SK-N-SH (cell line): Measurements from ENCODE around the gene MYLK4. TPM values are rescaled to one million over a fixed set of nuclear protein-coding genes. Genes with fewer than 3 reads are reported as not detected.

Source experiments
- CTCF ChIA-PET: fragments of 300-600, 350-600 bp; formaldehyde crosslinking; extraction: SDS; loops from one replicate; lab custom pipeline; 2021; lab: Yijun Ruan, JAX
- POLR2A ChIA-PET: fragments of 350-600 bp; sonication (Branson Sonifier 250); formaldehyde crosslinking; extraction: SDS; loops from one replicate; lab custom pipeline; 2020; ENCODE audit warnings: antibody characterized with exemption, inconsistent platforms; lab: Yijun Ruan, JAX
- DNase-seq: peaks from one replicate; pipeline ENCODE4 v3.0.0; 2012
- H2AFZ ChIP-seq: fragments of 200-600 bp; sonication (generic); 2 replicates; pipeline ENCODE4 v1.8.1; 2016; ENCODE audit warnings: antibody characterized with exemption, mild to moderate bottlenecking, low read depth
- H3F3A ChIP-seq: fragments of 200-600 bp; sonication (generic); replicated peaks from 2 replicates; pipeline ENCODE3; 2016; ENCODE audit warnings: antibody characterized with exemption, mild to moderate bottlenecking; ENCODE audit not compliant: insufficient read depth
- H3K27ac ChIP-seq, 2 experiments: fragments of 200-500 bp in 1 of 2; fragments of 200-600 bp in 1 of 2; sonication (Bioruptor generic) in 1 of 2; sonication (generic), shearing (Covaris generic) in 1 of 2; 2 replicates each; pipeline versions ENCODE4 v1.5.1 to v1.6.1; 2014 to 2016; ENCODE audit warnings: low read depth in 2 of 2, inconsistent platforms in 1 of 2, low read length in 1 of 2, mild to moderate bottlenecking in 1 of 2, mixed read lengths in 1 of 2
- H3K27me3 ChIP-seq: fragments of 200-600 bp; sonication (generic), shearing (Covaris generic); 2 replicates; pipeline ENCODE4 v1.6.1; 2016; ENCODE audit warnings: mixed run types; ENCODE audit not compliant: insufficient read depth
- H3K36me3 ChIP-seq, 2 experiments: fragments of 200-500 bp in 1 of 2; fragments of 200-600 bp in 1 of 2; sonication (Bioruptor generic) in 1 of 2; sonication (generic) in 1 of 2; replicated peaks in 1 of 2; 2 replicates each; pipeline versions ENCODE3 to v1.5.1; 2014 to 2016; ENCODE audit warnings: low read length in 1 of 2, mild to moderate bottlenecking in 1 of 2; ENCODE audit not compliant: insufficient read depth in 2 of 2, control insufficient read depth in 1 of 2
- H3K4me1 ChIP-seq, 2 experiments: fragments of 200-500 bp in 1 of 2; fragments of 200-600 bp in 1 of 2; sonication (Bioruptor generic) in 1 of 2; sonication (generic), shearing (Covaris generic) in 1 of 2; 2 replicates each; pipeline versions ENCODE4 v1.5.1 to v1.6.1; 2014 to 2016; ENCODE audit warnings: low read depth in 1 of 2, low read length in 1 of 2, mixed run types in 1 of 2; ENCODE audit not compliant: insufficient read depth in 2 of 2, control insufficient read depth in 1 of 2
- H3K4me2 ChIP-seq: fragments of 200-600 bp; sonication (generic), shearing (Covaris generic); 2 replicates; pipeline ENCODE4 v1.6.1; 2017; ENCODE audit warnings: mixed run types
- H3K4me3 ChIP-seq, 2 experiments: fragments of 200-500 bp in 1 of 2; fragments of 200-600 bp in 1 of 2; sonication (Bioruptor generic) in 1 of 2; sonication (generic), shearing (Covaris generic) in 1 of 2; 2 replicates each; pipeline versions ENCODE4 v1.5.1 to v1.8.1; 2014 to 2016; ENCODE audit warnings: low read depth in 2 of 2, inconsistent platforms in 1 of 2, low read length in 1 of 2, mild to moderate bottlenecking in 1 of 2, mixed read lengths in 1 of 2, moderate library complexity in 1 of 2
- H3K79me2 ChIP-seq: fragments of 200-600 bp; sonication (generic); 2 replicates; pipeline ENCODE4 v1.8.1; 2017; ENCODE audit warnings: mild to moderate bottlenecking; ENCODE audit not compliant: insufficient read depth
- H3K9ac ChIP-seq: fragments of 200-600 bp; sonication (generic); 2 replicates; pipeline ENCODE4 v1.6.1; 2017; ENCODE audit warnings: mixed run types
- H3K9me2 ChIP-seq: fragments of 200-600 bp; sonication (generic); 2 replicates; pipeline ENCODE4 v1.6.1; 2017; ENCODE audit warnings: mixed run types
- H3K9me3 ChIP-seq: fragments of 200-600 bp; sonication (generic); 2 replicates; pipeline ENCODE4 v1.6.1; 2017; ENCODE audit warnings: mixed run types, mild to moderate bottlenecking, moderate library complexity
- H4K20me1 ChIP-seq: fragments of 200-600 bp; sonication (generic); 2 replicates; pipeline ENCODE4 v1.6.1; 2017; ENCODE audit warnings: mild to moderate bottlenecking, mixed run types; ENCODE audit not compliant: insufficient read depth
- EP300 ChIP-seq, 2 experiments: IDR thresholded peaks; 2 replicates each; pipeline versions ENCODE4 v1.4.0 to v1.6.1; 2012; ENCODE audit warnings: borderline replicate concordance in 1 of 2, low read depth in 1 of 2, low read length in 1 of 2
- FOXJ3 ChIP-seq: sonication (generic); formaldehyde crosslinking; IDR thresholded peaks from 2 replicates; pipeline ENCODE4 v1.5.1; 2020; ENCODE audit warnings: mild to moderate bottlenecking, missing genetic modification reagents
- FOXM1 ChIP-seq: IDR thresholded peaks from 2 replicates; pipeline ENCODE4 v1.4.0; 2012; ENCODE audit warnings: low read depth, mild to moderate bottlenecking
- GABPA ChIP-seq: IDR thresholded peaks from 2 replicates; pipeline ENCODE4 v1.4.0; 2012; ENCODE audit warnings: low read depth, mild to moderate bottlenecking
- NFIC ChIP-seq: IDR thresholded peaks from 2 replicates; pipeline ENCODE4 v1.4.0; 2012; ENCODE audit warnings: borderline replicate concordance
- RXRA ChIP-seq: IDR thresholded peaks from 2 replicates; pipeline ENCODE4 v1.4.0; 2012; ENCODE audit warnings: low read depth, mild to moderate bottlenecking, borderline replicate concordance
- SMC3 ChIP-seq: IDR thresholded peaks from 2 replicates; pipeline ENCODE4 v1.6.1; 2012; ENCODE audit warnings: low read depth, low read length, improper control_type of control experiment
- TAF1 ChIP-seq: IDR thresholded peaks from 2 replicates; pipeline ENCODE4 v1.6.1; 2012; ENCODE audit warnings: low read depth, mild to moderate bottlenecking, low read length, moderate library complexity, borderline replicate concordance
- TEAD4 ChIP-seq: IDR thresholded peaks from 2 replicates; pipeline ENCODE4 v1.4.0; 2012; ENCODE audit warnings: mild to moderate bottlenecking, borderline replicate concordance; ENCODE audit not compliant: insufficient read depth
- USF1 ChIP-seq: IDR thresholded peaks from 2 replicates; pipeline ENCODE4 v1.4.0; 2012; ENCODE audit warnings: low read depth, borderline replicate concordance
- WGBS: methylation state at CpG from one replicate; pipeline ENCODE4 v1.1.6; 2017; ENCODE audit warnings: low lambda C conversion rate; 5-methylcytosine and 5-hydroxymethylcytosine counted together
- polyA plus RNA-seq, 3 experiments: library from polyadenylated mRNA; depleted of rRNA; stranded (reverse); fragments of >200 nt; gene quantifications; 2 replicates each; pipeline ENCODE4 v1.2.3, GENCODE V29; 2012
- TF ChIP-seq, protein P1 (sequence below): fragments of 200-600 bp; sonication (generic); IDR thresholded peaks from 2 replicates; pipeline ENCODE4 v1.6.1; 2017; ENCODE audit warnings: antibody characterized with exemption, mild to moderate bottlenecking, moderate library complexity
- TF ChIP-seq, protein P2 (sequence below): IDR thresholded peaks from 2 replicates; pipeline ENCODE4 v1.4.0; 2012; ENCODE audit warnings: low read depth

MYLK4 gene
- polyA plus RNA-seq, 1 of the 3 experiments (the other 2 are of a cell fraction) = 0.16 TPM

DNA sequence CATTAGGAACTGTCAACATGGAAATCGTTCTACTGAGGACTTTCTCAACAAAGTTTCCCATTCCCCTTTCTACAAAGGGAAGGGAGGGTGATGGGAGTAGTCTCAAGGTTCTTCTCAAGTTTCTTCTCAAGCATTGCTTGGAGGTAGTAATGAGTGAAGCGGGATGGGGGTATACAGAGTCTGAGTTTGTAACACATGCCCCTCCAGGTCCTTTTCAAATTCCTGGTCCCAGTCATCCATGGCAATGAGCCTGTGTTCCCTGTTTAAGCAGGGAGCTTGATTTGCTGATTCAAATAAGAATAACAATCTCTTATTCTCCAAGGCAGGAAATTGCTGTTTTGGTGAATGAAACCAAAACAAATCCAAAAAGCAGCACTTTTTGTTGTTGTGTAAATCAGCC lies 45.5 kb downstream of the MYLK4 start:
- no peak for TF ChIP-seq SMC3
- TF ChIP-seq FOXM1 = no peak
- TF ChIP-seq GABPA = no peak
- TF ChIP-seq, protein P1, sequence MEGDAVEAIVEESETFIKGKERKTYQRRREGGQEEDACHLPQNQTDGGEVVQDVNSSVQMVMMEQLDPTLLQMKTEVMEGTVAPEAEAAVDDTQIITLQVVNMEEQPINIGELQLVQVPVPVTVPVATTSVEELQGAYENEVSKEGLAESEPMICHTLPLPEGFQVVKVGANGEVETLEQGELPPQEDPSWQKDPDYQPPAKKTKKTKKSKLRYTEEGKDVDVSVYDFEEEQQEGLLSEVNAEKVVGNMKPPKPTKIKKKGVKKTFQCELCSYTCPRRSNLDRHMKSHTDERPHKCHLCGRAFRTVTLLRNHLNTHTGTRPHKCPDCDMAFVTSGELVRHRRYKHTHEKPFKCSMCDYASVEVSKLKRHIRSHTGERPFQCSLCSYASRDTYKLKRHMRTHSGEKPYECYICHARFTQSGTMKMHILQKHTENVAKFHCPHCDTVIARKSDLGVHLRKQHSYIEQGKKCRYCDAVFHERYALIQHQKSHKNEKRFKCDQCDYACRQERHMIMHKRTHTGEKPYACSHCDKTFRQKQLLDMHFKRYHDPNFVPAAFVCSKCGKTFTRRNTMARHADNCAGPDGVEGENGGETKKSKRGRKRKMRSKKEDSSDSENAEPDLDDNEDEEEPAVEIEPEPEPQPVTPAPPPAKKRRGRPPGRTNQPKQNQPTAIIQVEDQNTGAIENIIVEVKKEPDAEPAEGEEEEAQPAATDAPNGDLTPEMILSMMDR = no peak
- TF ChIP-seq, protein P2, sequence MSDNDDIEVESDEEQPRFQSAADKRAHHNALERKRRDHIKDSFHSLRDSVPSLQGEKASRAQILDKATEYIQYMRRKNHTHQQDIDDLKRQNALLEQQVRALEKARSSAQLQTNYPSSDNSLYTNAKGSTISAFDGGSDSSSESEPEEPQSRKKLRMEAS = no peak
- TF ChIP-seq EP300 (IDR thresholded peaks at IDR 0.05; ENCODE audit: borderline replicate concordance in 1 of 2, low read depth in 1 of 2, low read length in 1 of 2) = no peak
- TF ChIP-seq USF1 = no peak
- TF ChIP-seq TAF1 = no peak
- TF ChIP-seq TEAD4 = no peak
- H3K9me2 ChIP-seq = no peaks in the 10 kb centered on the region
- DNase-seq = no peak
- H3K4me1 ChIP-seq = no peaks in the 10 kb centered on the region
- no peaks in the 10 kb centered on the region for H3K79me2 ChIP-seq
- POLR2A ChIA-PET = no interaction called here
- H3K4me3 ChIP-seq = no peak overlapping the region
- H3K27me3 ChIP-seq = no peaks in the 10 kb centered on the region; the same call in 1 of the 2 replicates
- no peaks in the 10 kb centered on the region for H3K36me3 ChIP-seq
- CTCF ChIA-PET = no interaction called here
- H4K20me1 ChIP-seq = no peaks in the 10 kb centered on the region
- WGBS = 40% methylated on average over 2 of the region's 2 CpGs
- no peak overlapping the region for H3K4me2 ChIP-seq
- no peak overlapping the region for H3K9ac ChIP-seq
- no peaks in the 10 kb centered on the region for H3K9me3 ChIP-seq
- no peak overlapping the region for H3K27ac ChIP-seq
- H2AFZ ChIP-seq = no peak overlapping the region
- H3F3A ChIP-seq = no peaks in the 10 kb centered on the region

GRCh38 chr6:2697291-2697690 lies 53.4 kb downstream of the MYLK4 start:
- no peak for TF ChIP-seq RXRA
- no peak for TF ChIP-seq FOXJ3
- TF ChIP-seq NFIC = no peak
- H3F3A ChIP-seq = no peaks in the 10 kb centered on the region
- H3K9me2 ChIP-seq = no peaks in the 10 kb centered on the region
- no peaks in the 10 kb centered on the region for H3K4me1 ChIP-seq
- H3K27me3 ChIP-seq = peaks cover 9% of the 10 kb centered on the region; the same call in 1 of the 2 replicates
- POLR2A ChIA-PET = no interaction called here
- H3K36me3 ChIP-seq = no peaks in the 10 kb centered on the region
- 80% methylated on average over 13 of the region's 13 CpGs for WGBS
- H3K27ac ChIP-seq = no peak overlapping the region
- DNase-seq = no peak
- no peaks in the 10 kb centered on the region for H3K9me3 ChIP-seq
- no peak overlapping the region for H3K9ac ChIP-seq
- H4K20me1 ChIP-seq = no peaks in the 10 kb centered on the region
- CTCF ChIA-PET = no interaction called here
- no peak overlapping the region for H2AFZ ChIP-seq
- no peak overlapping the region for H3K4me3 ChIP-seq
- no peak overlapping the region for H3K4me2 ChIP-seq
- H3K79me2 ChIP-seq = no peaks in the 10 kb centered on the region
